OCI-M2 (cell line): ENCODE results near the gene TRABD2A.

Experiments used
- DNase-seq: peaks from one replicate; lab custom pipeline; 2025; ENCODE audit not compliant: unreplicated experiment; lab: John Stamatoyannopoulos, UW

The TRABD2A gene

DNA sequence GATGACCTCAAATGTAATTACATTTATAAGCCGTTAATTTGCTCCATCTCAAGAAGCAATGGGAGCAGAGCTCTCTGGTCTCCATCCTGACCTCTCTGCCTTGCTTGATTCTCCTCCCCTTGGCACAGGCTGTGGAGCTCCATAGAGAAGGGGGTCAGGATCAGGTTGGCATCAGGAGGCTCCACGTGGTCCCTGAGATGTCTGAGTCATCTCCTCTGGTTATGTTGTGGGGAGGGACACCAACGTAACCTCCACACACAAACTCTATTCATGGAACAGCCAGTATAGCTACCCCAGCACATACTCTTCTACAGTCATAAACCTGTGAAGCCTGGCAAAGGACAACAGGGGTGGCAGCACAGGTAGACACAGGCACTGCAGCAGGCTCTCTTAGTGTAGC is 29.0 kb downstream of the TRABD2A start:
- DNase-seq = no peak

DNA sequence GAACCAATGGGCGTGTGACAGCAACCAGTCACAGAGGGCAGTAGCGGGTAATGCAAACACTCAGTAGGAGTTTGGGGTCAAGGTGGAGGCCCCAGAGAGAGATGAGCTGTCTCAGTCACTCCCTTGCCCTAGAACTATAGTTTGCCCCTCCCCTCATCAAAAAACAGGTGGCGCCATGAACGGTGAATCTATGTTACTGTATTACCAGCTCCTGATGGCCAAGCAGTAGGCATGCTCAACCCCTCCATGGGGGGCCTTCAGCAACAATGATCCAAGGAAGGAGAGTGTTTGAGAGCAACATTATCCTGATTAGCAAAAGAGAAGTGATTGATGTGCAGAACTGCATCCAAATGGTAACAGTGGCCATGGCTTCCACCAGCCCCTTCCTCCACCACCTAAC is 30.4 kb downstream of the TRABD2A start:
- DNase-seq = no peak

DNA sequence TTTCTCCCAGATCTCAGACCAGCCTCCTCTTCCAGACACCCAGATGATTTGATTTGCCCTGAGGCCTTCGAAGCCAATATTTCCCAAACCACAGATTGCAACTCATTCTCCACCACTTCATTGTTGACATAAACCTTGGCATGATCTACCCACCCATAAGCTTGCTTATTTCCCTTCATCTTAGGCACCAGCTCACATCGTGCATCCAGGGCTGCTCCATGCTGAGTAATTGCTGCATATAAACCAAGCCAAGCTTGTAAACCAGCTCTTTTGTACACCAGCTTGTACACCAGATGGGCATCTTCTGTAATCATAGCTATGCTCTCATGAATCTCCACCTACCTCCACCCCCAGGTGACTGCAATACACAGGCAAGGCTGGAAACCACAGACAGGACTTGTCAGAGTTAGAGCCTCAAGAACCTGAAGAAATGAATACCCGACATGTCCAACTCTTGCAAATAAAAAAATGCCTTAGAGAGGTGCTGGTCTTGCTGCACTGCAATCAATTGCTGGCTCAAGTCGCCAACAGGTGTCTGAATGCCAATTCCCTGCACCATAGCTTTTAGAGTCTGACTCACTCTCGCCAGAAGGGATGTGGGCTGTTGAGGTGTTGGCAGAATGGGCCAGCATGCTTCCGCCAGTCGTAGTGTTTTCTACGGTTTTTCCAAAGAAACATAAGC is 31.5 kb downstream of the TRABD2A start:
- no peak for DNase-seq

DNA sequence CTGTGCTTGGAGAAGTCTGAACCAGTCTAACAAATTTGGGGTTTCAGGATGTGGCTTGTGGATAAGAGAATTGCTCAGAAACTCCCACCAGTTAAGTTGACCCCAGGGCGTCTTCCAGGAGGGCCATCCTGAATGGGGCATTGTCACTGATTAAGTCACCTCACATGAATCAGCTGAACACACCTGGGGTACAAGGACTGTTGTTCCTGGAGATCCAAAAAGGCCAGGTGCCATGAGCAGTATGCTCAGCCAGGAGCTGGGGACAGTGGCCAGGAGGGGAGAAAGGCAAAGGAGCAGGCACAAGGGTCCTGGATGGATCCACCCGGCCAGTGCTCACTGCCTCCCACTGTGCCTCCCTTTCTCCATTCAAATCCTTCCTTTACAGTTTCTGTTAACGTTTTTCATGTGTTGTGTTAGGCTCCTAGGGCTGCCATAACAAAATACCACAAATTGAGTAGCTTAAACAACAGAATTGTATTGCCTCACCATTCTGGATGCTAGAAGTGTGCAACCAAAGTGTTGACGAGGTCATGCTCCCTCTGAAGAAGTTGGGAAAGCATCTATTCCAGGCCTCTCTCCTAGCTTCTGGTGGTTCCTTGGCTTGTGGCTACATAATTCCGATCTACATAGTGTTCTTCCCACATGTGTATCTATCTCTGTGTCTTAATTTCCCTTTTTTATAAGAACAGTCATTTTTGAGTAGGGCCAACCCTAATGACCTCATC is 33.4 kb downstream of the TRABD2A start:
- DNase-seq = no peak

DNA sequence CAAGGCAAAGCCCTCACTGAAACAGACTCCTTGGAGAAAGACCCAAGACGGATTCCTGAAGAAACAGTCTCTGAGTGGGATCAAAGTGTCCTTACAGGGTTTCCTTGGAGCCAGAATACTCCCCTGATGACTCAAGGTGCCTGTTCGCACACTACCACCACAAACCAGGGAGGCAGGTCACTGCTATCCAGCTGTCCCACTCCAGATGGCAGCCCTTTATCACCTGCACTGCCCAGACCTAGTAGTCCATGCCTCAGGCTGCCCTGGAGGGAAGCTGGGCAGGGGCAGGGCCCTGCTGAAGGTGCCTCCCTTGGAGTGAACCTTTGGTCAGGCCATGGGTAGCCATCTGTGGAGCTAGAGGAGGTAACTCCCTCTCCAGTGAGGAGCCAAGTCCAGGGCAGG is 34.1 kb downstream of the TRABD2A start:
- no peak for DNase-seq

DNA sequence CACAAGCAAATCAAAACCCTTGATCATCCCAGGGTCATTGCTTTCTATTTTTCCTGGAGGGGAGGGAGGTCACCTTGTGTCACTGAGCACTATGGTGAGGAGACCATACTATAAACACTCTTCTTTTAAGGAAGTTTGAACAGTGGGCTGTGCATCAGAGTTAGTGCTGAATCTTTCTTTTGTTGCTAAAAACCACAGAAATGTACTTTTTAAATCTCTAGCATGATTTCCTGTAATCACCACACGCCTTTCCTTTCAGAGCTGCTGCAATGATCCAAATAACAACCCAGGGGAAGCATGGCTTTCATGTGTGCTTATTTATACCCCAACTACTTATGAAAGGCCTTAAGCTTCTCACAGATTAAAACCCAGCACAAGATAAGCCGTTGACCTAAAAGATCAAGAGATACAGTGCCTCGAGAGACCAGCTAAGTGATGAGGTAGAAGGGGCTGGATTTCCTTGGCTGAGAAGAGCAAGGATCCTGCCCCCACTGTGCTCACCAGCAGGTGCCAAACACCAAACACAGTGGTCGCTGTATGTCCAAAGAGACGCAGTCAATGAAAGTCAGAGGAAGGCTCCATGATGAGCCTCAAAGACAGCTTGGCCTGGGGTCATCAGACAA is 34.7 kb downstream of the TRABD2A start:
- DNase-seq = no peak

DNA sequence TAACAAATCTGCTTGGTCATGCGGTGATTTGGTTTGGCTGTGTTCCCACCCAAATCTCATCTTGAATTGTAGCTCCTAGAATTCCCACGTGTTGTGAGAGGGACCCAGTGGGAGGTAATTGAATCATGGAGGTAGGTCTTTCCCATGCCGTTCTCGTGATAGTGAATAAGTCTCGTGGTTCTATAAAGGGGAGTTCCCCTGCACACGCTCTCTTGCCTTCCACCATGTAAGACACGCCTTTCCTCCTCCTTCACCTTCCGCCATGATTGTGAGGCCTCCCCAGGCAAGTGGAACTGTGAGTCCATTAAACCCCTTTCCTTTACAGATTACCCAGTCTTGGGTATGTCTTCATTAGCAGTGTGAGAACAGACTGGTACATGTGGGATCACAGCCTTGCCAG is 36.7 kb downstream of the TRABD2A start:
- DNase-seq = no peak

DNA sequence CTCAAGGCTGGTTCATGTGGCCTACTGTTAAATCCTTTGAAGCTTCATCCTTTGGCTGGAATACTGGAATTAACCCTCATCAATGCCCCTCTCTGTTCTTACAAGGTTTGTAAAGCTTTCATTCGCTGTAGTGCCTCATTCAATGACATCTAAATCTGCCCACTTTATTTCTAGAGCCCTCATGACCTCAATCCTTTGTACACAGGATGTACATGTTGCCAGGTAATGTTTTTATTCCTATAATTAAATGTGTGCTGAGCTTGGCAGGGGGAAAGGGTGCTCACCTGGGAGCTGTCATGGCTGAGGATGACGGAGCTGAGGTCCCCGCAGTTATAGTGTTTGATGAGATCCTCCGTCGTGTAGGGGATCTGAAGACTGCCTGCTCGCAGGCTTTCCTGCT is 39.3 kb downstream of the TRABD2A start:
- no peak for DNase-seq

DNA sequence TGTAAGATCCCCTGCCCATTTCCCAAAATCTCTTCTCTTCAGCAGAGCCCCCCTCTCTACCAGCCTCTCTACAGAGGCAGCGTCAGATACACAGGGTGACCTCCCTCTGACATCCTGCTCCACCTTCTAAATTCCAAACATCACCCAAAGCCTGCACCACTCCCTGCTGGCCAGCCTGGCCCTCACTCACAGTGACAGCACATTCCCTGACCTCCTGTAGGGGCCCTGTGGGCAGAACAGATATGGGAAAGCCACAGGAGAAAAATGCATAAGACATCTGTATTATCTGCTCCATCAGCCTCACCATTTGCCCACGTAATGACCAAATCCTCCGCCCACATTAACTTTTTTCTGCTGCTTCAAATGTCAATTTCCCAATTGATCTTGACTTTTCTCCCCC is 40.6 kb downstream of the TRABD2A start:
- DNase-seq = no peak

DNA sequence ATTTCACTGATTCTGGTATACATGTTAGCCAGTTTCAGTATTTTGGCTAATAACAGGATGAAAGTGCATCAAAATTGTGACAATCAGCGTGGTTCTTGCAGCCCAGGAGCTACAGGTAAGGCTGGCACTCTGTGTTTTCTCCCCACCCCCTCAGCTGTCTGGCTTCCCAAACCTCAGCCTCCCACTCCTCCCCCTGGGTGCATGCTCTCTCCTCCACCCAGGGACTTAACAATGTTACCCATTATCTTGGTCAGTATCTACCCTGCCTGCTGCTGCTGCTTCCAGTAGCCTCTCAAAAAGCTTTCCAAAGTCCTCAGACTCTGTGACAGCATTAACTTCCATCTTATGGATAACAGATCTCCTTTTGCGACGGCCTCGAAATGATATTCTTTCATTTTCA is 41.0 kb downstream of the TRABD2A start:
- DNase-seq = no peak

DNA sequence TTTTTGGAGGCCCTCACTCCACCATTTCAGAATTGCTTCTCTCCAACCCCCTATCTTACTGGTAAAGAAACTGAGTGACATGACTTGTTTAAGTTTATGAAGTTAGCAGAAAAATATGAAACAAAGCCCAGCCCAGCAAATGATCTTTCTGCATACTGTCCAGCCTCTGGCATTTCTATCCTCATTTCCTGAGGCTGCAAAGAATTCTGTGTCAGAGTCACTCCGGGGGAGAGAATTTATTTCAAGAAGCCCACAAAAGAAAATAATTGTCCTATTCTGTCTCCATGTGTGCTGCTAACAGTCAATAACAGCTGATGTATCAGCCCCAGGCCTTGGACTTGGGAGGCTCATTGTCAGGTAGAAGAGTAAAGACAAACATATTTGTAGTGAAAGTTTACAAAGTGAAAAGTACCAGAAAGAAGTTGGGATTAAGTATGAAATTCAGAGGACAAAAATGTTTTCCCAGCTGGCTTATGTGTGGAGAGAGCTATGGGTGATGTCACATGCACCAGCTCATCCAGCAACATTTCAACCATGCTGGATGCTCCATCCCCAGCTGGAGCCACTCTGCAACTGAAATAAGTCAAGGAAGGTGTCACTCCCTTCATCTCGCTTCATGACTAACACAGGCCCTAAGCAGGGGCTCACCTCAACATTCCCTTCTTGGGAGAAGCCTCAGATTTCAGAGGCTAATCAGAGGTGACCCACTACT is 42.3 kb downstream of the TRABD2A start:
- no peak for DNase-seq

DNA sequence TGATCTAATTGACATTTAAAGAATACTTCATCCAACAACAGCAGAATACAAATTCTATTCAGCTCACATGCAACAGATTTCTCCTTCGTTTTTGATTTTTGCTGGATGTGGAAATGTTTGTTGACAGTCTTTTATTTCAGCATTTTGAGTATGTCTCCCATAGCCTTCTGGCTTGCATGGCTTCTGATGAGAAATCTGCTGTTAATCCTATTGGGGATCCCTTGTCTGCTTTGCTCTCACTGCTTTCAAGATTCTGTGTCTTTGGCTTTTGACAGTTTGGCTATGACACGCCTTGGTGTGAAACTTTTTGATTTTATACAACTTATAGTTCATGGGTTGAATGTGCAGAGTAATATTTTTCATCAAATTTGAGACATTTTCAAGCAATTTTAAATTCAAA is 44.7 kb downstream of the TRABD2A start:
- DNase-seq = no peak

DNA sequence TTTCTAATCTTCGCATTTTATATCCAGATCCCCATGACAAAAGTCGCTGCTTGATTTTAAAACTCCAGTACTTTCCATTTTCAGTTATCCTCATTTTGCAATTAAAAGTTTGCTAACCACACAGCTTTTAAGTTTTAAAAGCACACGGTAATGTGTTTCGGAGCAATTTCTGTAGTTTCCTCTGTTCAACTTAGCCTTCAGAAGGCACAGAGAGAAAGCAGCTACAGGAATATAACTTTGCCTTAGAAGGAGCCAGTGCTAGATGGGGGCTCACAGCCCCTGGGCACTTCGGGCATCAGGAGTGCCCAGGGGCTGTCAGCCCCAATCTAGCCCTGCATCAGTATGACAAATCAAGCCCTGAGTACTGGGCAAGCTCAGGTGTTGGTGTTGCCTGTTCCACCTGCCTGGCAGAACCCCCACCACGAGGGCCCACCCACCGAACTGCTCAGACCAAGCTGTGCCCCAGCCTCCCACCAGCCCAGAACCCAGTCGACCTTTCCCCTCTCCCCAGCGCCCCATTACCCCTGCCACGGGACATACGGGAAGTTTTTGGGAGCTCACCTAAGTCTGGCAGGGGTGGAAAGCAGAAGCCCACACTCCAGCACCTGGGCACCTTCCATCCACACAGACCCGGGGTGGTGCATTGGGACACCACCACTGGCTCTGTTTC is 47.3 kb downstream of the TRABD2A start:
- no peak for DNase-seq

DNA sequence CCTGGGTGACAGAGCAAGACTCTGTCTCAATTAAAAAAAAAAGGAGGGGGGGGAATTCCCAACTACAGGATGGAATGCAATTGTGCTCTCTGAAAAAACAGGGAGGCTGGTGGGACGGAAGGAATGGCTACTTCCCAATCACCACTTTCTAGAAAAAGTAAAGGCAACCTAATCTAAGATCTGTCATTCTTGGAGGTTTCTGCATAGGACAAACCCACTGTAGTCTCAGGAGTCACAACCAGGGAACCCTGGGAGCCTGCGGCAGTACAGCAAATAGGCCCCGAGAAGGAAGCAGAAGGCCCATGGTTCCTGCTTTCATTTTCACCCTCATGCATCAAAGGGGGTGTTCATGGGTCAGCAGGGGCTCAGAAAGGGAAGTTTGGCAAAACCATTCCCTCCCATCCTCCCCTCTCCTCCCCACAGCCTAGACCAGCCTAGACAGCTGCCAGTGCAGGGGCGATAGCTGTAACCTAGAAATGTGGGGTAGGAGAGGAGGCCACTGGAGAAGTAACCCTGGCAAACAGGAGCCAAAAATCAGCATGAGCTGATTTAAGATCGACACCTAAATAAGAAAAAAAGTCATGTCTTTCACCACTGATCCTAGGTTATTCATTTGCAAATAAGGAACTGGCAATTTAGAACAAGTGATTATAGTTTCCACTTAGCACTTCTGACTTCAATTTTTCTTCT is 48.0 kb downstream of the TRABD2A start:
- no peak for DNase-seq

DNA sequence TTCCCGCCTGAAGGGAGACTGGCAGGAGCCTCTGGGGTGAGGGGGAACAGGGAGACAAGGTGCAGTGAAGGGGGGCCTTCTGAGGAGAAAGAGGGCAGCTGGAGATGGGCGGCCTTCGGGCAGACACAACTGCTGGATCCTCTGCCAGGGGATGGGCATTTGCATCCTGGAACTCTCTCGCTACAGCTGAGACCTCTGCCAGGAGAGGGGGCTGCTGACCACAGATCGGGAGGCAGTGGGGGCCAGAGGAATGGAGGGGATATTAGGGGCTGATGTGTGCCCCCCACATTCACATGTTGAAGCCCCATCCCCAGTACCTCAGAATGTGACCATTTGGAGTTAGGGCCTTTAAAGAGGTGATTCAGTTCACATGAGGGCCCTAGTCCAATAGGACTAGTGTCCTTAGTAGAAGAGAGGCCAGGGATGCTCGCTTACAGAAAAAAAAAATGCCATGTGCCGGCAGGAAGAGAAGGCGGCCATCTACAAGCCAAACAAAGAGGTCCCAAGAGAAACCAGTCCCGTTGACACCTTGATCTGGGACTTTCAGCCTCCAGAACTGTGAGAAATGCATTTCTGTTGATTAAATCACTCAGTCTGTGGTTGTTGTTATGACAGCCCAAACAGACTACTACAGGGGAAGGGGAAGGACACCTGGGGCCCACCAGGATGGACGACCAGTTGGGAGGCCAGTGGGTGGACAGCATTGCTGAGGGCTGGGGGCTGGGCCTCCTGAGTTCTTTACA is 50.0 kb downstream of the TRABD2A start:
- DNase-seq = no peak

DNA sequence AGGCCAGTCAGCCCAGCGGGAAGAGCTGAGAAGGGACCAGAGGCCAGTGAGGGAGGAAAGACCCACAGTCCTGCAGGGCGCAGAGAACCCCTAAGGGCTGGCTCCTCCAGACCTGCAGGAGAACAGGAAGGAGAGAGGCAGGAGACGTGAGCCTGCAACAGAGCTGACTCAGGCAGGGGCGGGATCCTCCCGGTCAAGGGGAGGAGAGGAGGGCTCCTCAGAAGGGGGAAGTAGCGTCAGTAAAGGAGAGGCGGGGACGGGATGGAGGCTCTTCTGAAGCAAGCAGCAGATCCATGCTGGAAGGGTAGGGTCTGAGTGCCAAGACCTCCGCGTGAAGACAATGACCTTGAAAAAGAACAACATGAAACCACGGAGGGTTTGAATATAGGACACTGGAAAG is 50.8 kb downstream of the TRABD2A start:
- no peak for DNase-seq

DNA sequence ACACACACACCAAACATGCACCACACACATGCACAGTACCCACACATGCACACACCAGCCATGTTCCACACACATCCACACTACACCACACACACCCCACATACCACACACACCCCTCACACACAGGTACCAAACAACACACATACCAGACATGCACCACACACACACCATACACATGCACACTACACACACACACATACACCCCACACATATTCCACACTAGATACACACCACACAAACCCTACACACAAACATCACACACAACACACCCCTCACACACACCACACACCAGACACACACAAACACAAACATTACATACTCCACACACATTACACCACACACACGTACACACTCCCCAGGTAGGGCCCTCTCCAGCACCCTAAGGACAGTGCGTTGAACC is 51.2 kb downstream of the TRABD2A start:
- no peak for DNase-seq

DNA sequence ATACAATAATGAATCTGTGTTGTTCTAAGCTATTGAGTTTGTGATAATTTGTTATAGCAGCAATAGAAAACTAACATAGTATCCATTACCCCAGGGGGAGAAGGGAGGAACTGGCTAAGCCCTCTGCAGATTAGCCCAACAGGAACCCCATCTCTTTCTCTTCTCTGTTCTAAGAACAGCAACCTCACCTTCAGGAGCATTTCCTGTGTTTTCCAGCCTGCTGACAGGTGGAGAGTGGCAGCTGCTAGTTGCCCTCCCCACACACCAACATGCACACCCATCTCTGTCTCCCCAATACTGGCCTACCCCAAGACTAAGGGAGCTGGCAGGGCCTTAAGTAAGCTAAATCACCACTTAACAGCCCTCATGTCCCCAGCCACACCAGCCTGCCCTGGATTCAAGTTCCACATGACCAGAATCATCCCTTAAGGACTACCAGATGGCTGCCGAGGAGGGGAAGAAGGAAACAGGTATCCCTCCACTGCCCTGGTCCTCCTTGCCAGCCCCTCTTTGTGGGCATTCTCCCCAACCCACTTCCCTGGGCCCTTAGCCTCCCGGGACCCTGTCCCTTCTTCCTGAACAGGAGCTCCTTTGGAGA is 52.8 kb downstream of the TRABD2A start:
- DNase-seq = no peak

DNA sequence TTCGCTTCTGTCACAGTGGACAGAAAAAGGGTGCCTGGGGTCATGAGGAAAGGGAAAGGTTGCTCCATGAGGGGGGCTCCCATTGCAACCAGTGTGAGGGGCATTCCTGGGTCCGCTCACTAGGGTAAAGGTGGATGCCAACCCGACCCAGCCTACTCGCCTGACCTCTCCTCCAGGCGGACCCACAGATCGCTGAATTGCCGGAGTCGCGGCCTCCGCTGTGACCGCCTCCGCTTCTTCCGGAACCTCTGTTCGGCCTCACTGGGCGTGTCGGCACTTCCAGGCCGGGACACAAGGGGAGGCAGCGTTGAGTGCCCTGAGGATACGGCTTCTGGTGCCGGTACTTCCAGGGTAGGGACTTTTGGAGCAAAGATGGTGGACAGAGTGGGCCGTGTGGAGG is 57.1 kb downstream of the TRABD2A start:
- no peak for DNase-seq

DNA sequence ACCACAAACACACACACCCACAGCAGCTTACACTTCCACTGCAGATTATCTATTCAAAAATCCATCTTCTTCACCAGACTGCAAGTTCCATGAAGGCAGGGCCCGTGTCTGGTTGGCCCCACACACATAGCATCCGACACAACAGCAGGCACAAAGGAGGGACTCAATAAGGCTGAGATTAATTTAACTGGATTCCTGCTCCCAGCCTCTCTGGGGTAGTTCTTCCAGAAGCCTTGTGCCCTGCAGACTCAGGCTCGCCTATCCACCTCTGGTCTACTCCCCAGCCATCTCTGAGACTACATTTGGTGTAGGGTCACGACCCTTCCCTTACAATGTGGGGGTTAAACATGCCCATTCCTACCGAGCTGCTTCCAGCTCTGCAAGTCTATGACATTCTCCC is 57.7 kb downstream of the TRABD2A start:
- DNase-seq = no peak
